Measurements from ENCODE around the gene MGARP. TPM values are rescaled to one million over a fixed set of nuclear protein-coding genes. Genes with fewer than 3 reads are reported as not detected.

MGARP gene
- total RNA-seq, 1 experiment from 2014 or later = 0.22 TPM

GRCh38 chr4:139242511-139243051 is 37.4 kb downstream of the MGARP start:
- Histone ChIP-seq H3K9me3 (ENCODE audit: control insufficient read depth in 1 of 2, insufficient read depth in 1 of 2, low read depth in 1 of 2, low read length in 2 of 2) (no peaks in the 10 kb centered on the region), H2AFZ (ENCODE audit: low read depth, low read length, poor library complexity, severe bottlenecking) (no peak overlapping the region), H3K27ac (ENCODE audit: low read depth, low read length) (no peak overlapping the region), H3K36me3 (ENCODE audit: control insufficient read depth in 1 of 2, insufficient read depth in 2 of 2, low read length in 2 of 2) (no peaks in the 10 kb centered on the region), H3K4me1 (ENCODE audit: control insufficient read depth in 1 of 2, insufficient read depth in 2 of 2, low read length in 2 of 2) (peaks cover 6 to 25% of the 10 kb centered on the region in 2 experiments; a peak in 3 of 4 replicates), H3K27me3 (ENCODE audit: insufficient read depth, low read length) (no peaks in the 10 kb centered on the region), H3K9ac (ENCODE audit: low read length) (no peak overlapping the region), H4K20me1 (ENCODE audit: insufficient read depth) (no peaks in the 10 kb centered on the region), H3K4me2 (ENCODE audit: low read length) (peak overlapping the region; percentile 47), H3K4me3 (replicated peaks in 1 of 2; ENCODE audit: low read depth in 1 of 2, low read length in 2 of 2) (no peak overlapping the region), H3K9me2 (ENCODE audit: insufficient read depth) (no peaks in the 10 kb centered on the region), H3K79me2 (ENCODE audit: insufficient read depth, low read length) (no peaks in the 10 kb centered on the region)
- TF ChIP-seq ELF1 (IDR thresholded peaks at IDR 0.05; ENCODE audit: borderline replicate concordance, low read depth) (no peak), SIN3A (IDR thresholded peaks at IDR 0.05; ENCODE audit: low read depth) (no peak), YY1 (IDR thresholded peaks at IDR 0.05; ENCODE audit: extremely low read depth, insufficient replicate concordance, low read depth, low read length) (no peak), FOSL1 (IDR thresholded peaks at IDR 0.05; ENCODE audit: low read depth) (no peak), POLR2AphosphoS5 (IDR thresholded peaks at IDR 0.05; ENCODE audit: low read depth, low read length) (no peak), ATF3 (IDR thresholded peaks at IDR 0.05) (no peak), EGR1 (IDR thresholded peaks at IDR 0.05; ENCODE audit: low read depth) (no peak), ZNF274 (IDR thresholded peaks at IDR 0.05; ENCODE audit: low read depth, low read length) (no peak), SP1 (IDR thresholded peaks at IDR 0.05; ENCODE audit: low read depth) (no peak)
- TF ChIP-seq, protein P1, sequence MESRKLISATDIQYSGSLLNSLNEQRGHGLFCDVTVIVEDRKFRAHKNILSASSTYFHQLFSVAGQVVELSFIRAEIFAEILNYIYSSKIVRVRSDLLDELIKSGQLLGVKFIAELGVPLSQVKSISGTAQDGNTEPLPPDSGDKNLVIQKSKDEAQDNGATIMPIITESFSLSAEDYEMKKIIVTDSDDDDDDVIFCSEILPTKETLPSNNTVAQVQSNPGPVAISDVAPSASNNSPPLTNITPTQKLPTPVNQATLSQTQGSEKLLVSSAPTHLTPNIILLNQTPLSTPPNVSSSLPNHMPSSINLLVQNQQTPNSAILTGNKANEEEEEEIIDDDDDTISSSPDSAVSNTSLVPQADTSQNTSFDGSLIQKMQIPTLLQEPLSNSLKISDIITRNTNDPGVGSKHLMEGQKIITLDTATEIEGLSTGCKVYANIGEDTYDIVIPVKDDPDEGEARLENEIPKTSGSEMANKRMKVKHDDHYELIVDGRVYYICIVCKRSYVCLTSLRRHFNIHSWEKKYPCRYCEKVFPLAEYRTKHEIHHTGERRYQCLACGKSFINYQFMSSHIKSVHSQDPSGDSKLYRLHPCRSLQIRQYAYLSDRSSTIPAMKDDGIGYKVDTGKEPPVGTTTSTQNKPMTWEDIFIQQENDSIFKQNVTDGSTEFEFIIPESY (IDR thresholded peaks at IDR 0.05; ENCODE audit: extremely low read depth, insufficient replicate concordance, low read length) = no peak
- CTCF ChIA-PET = no interaction called here
- no peak for DNase-seq (ENCODE audit: low read depth, low spot score)
- ATAC-seq = no peak
- intact Hi-C loops (cut with micrococcal nuclease) = no loop called here
- POLR2A ChIA-PET = no interaction called here
- no TSS peak for BruUV-seq (replicated peaks)
- RAD21 ChIA-PET (ENCODE audit: low non-redundant PET in 1 of 2, low total read pairs in 2 of 2, uncharacterized antibody in 2 of 2, unreplicated experiment in 2 of 2) = no interaction called here

Data from HCT116 (cell line).